ENCODE results near the gene ADCY10. TPM values are rescaled to one million over a fixed set of nuclear protein-coding genes. Genes with fewer than 3 reads are reported as not detected.
"Not testable (repeated sequence)": the region's sequence is repeated elsewhere in the genome, so short reads cannot be mapped to it uniquely, and the experiment has no call there.

ADCY10 gene
- polyA plus RNA-seq, 1 donor from 2014 or later: 0.49 TPM

GRCh38 chr1:167863921-167864279, 50.0 kb downstream of the ADCY10 start:
- Mint-ChIP-seq H3K4me3 (no peak overlapping the region), H3K9me3 (no peaks in the 10 kb centered on the region), H3K27ac (no peak overlapping the region), H3K4me1 (no peaks in the 10 kb centered on the region), H3K36me3 (no peaks in the 10 kb centered on the region), H3K27me3 (no peaks in the 10 kb centered on the region)

- not testable (repeated sequence) for H3K4me3 Mint-ChIP-seq, H3K9me3 Mint-ChIP-seq, H3K27ac Mint-ChIP-seq, H3K4me1 Mint-ChIP-seq, H3K36me3 Mint-ChIP-seq, H3K27me3 Mint-ChIP-seq
Observed at GRCh38 chr1:167863191-167863920, 50.6 kb downstream of the ADCY10 start.

DNA sequence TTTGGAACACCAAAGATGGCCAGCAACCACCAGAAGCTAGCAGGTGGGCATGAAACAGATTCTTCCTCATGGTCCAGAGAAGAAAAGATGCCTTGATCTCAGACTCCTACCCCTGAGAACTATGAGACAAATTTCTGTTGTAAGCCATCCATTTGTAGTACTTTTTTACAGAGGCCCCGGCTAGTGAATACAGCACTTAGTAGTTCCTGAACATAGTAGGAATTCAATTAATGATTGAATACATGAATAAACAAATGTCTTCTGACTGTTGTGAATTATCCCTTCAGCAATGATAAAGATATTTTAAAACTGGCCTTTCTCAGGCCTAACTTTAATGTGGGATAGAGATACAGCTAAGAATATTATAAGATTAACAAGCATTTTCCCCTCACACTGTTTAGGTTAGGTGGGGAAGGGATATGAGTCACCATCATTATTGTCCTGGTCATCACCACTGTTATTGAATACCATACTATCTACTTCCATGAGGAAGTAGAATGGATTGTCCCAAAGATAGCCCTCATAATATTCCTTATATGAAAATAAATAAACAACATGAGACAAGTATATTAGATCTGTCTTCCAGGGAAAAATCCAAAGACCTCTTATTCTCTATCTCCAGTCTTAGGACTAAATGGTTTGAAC, 51.4 kb downstream of the ADCY10 start:
- H3K9me3 Mint-ChIP-seq: no peaks in the 10 kb centered on the region
- no peak overlapping the region for H3K27ac Mint-ChIP-seq
- no peaks in the 10 kb centered on the region for H3K27me3 Mint-ChIP-seq
- H3K4me3 Mint-ChIP-seq: no peak overlapping the region
- no peaks in the 10 kb centered on the region for H3K36me3 Mint-ChIP-seq
- H3K4me1 Mint-ChIP-seq: no peaks in the 10 kb centered on the region

- no peaks in the 10 kb centered on the region for H3K36me3 Mint-ChIP-seq
- no peaks in the 10 kb centered on the region for H3K9me3 Mint-ChIP-seq
- no peak overlapping the region for H3K27ac Mint-ChIP-seq
- no peak overlapping the region for H3K4me3 Mint-ChIP-seq
- H3K27me3 Mint-ChIP-seq: no peaks in the 10 kb centered on the region
- H3K4me1 Mint-ChIP-seq: no peaks in the 10 kb centered on the region
Observed at GRCh38 chr1:167861664-167862381, 52.1 kb downstream of the ADCY10 start.

DNA sequence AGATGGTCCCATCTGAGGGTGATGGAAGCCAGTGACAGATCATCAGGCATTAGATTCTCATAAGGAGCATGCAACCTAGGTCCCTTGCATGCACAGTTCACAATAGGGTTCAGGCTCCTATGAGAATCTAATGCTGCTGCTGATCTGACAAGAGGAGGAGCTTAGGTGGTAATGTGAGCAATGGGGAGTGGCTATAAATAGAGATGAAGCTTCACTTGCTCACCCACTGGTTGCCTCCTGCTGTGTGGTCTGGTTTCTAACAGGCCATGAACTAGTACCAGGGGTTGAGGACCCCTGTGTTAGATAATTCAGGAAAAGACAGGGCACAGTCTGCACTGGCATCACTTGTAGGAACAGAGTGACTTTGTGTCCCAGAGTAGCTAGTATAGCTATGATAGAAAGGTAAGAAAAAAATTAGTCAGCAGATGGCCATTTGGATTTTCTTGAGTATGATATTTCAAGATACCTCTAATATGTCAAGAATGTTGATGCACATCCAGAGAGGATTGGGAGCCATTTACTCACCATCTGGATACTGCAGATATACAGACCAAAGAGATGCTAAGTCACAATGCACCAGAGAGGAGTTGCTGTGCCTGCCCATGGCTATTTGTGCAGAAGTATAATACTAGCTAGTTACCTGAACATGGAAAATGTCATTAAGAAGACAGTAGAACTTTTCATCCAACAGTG, 53.6 kb downstream of the ADCY10 start:
- no peaks in the 10 kb centered on the region for H3K36me3 Mint-ChIP-seq
- H3K4me3 Mint-ChIP-seq: no peak overlapping the region
- no peaks in the 10 kb centered on the region for H3K4me1 Mint-ChIP-seq
- H3K27ac Mint-ChIP-seq: no peak overlapping the region
- no peaks in the 10 kb centered on the region for H3K9me3 Mint-ChIP-seq
- no peaks in the 10 kb centered on the region for H3K27me3 Mint-ChIP-seq

DNA sequence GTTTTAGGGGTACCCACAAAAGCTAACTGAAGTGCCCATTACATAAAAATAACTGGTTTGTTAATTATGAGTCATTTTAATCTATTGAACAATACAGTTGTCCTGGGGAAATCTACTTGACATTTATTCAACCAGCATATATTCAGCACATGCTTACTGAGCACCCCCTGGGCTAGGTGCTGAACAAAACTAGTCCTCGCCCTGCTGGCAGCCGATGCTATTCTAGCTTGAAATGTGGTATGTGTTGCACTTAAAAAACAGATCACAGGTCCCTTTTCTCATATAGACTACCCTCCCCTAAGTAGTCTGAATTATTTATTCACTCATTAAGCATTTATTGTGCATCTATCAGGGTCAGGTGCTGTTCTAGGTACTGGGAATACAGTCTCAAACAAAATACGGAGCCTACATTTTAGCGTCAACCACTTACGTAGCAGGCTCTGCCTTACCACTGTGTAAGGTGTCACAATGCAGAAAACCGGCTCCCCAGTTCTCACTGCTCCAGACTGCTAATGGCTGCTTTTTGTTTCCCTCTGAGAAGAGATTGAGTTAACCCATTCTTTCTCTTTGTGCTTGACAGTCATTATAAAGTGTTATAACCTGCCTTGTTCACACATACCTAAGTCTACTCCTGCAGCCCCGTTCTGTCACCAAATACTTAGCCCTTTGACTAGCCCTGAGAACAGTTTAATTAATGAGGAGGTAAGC, 57.1 kb downstream of the ADCY10 start:
- no peak overlapping the region for H3K4me3 Mint-ChIP-seq
- H3K4me1 Mint-ChIP-seq: no peaks in the 10 kb centered on the region
- H3K36me3 Mint-ChIP-seq: no peaks in the 10 kb centered on the region
- no peaks in the 10 kb centered on the region for H3K27me3 Mint-ChIP-seq
- H3K9me3 Mint-ChIP-seq: peaks cover 0 to 2% (median 0%) of the 10 kb centered on the region in 3 donors
- no peak overlapping the region for H3K27ac Mint-ChIP-seq

DNA sequence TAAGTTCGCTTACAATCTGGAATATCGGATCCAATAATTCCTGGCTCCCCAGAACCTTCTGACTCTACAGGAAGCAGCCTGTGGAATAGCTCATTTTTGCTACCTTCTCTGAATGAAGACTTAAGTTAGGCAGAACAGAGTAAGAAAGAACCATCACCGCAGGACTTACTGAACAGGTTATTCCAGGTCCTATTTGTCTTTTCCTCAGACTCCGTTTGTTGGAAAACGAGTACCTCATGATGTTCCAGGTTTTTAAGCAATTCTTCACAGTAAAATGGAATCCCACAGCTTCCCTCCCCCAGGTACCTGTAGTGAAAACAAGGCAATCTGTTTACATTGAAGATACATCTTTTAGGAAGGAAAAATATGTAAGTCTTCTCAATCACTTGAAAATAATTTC, 59.8 kb downstream of the ADCY10 start:
- H3K4me3 Mint-ChIP-seq: no peak overlapping the region
- no peaks in the 10 kb centered on the region for H3K4me1 Mint-ChIP-seq
- peaks cover 2% of the 10 kb centered on the region for H3K36me3 Mint-ChIP-seq
- H3K27ac Mint-ChIP-seq: peak overlapping the region in 1 of 3 donors; percentile 63
- peaks cover 2% of the 10 kb centered on the region for H3K27me3 Mint-ChIP-seq
- H3K9me3 Mint-ChIP-seq: peaks cover 0 to 2% (median 0%) of the 10 kb centered on the region in 3 donors

- Mint-ChIP-seq H3K36me3 (peaks cover 2% of the 10 kb centered on the region), H3K27ac (no peak overlapping the region), H3K4me1 (no peaks in the 10 kb centered on the region), H3K4me3 (no peak overlapping the region), H3K9me3 (no peaks in the 10 kb centered on the region), H3K27me3 (peaks cover 2% of the 10 kb centered on the region)
Observed at GRCh38 chr1:167849666-167850065, 64.3 kb downstream of the ADCY10 start.

GRCh38 chr1:167842872-167843271, 71.1 kb downstream of the ADCY10 start:
- H3K4me1 Mint-ChIP-seq: no peaks in the 10 kb centered on the region
- no peaks in the 10 kb centered on the region for H3K9me3 Mint-ChIP-seq
- H3K27me3 Mint-ChIP-seq: peaks cover 7% of the 10 kb centered on the region
- no peak overlapping the region for H3K27ac Mint-ChIP-seq
- no peak overlapping the region for H3K4me3 Mint-ChIP-seq
- H3K36me3 Mint-ChIP-seq: no peaks in the 10 kb centered on the region

- H3K27ac Mint-ChIP-seq: no peak overlapping the region
- no peaks in the 10 kb centered on the region for H3K9me3 Mint-ChIP-seq
- peaks cover 7% of the 10 kb centered on the region for H3K27me3 Mint-ChIP-seq
- H3K36me3 Mint-ChIP-seq: no peaks in the 10 kb centered on the region
- H3K4me1 Mint-ChIP-seq: no peaks in the 10 kb centered on the region
- H3K4me3 Mint-ChIP-seq: no peak overlapping the region
Observed at GRCh38 chr1:167841530-167841929, 72.4 kb downstream of the ADCY10 start.

GRCh38 chr1:167839009-167839408, 74.9 kb downstream of the ADCY10 start:
- H3K4me3 Mint-ChIP-seq: no peak overlapping the region
- no peaks in the 10 kb centered on the region for H3K4me1 Mint-ChIP-seq
- H3K27ac Mint-ChIP-seq: no peak overlapping the region
- no peaks in the 10 kb centered on the region for H3K9me3 Mint-ChIP-seq
- H3K27me3 Mint-ChIP-seq: peaks cover 7% of the 10 kb centered on the region
- H3K36me3 Mint-ChIP-seq: no peaks in the 10 kb centered on the region

DNA sequence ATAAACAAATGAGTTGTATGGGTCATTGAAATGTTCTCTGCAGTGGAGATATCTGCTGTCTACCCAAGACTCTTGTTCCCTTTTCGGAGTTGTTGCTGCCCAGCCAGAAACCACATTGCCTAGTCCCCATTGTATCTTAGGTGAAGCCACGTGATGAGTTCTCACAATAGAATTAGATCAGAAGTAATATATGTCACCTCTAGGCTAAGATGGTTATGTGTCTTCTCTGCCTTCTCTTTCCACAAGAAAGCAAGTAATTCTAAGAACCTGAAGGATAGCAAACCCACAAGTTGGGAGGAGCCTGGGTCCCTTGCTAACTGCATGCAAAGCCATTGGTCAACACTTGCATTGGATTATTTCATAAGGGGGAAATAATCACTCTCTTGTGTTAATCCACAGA, 76.6 kb downstream of the ADCY10 start:
- no peaks in the 10 kb centered on the region for H3K4me1 Mint-ChIP-seq
- H3K27ac Mint-ChIP-seq: no peak overlapping the region
- no peaks in the 10 kb centered on the region for H3K36me3 Mint-ChIP-seq
- peaks cover 2% of the 10 kb centered on the region for H3K27me3 Mint-ChIP-seq
- no peaks in the 10 kb centered on the region for H3K9me3 Mint-ChIP-seq
- no peak overlapping the region for H3K4me3 Mint-ChIP-seq

DNA sequence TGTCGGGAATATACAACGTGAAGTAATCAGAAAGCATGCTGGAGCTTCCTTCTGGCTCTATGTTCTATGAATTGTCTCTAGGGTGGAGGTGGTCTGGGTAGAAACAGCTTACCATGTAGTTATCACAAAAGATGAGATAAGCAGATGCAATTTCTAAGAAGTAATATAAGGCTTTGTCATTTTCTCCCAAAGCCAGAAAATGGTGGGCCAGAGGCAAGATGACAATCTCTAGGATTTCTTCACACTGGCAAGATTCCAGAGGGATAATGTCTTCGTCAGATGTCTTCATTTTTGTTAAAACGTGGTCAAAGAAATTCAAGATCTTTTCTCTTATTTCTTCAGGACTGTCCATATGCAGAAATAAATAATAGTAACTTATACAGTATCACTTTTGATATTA, 77.7 kb downstream of the ADCY10 start:
- Mint-ChIP-seq H3K4me1 (no peaks in the 10 kb centered on the region), H3K27me3 (peaks cover 2% of the 10 kb centered on the region), H3K9me3 (no peaks in the 10 kb centered on the region), H3K36me3 (no peaks in the 10 kb centered on the region), H3K4me3 (no peak overlapping the region), H3K27ac (no peak overlapping the region)

DNA sequence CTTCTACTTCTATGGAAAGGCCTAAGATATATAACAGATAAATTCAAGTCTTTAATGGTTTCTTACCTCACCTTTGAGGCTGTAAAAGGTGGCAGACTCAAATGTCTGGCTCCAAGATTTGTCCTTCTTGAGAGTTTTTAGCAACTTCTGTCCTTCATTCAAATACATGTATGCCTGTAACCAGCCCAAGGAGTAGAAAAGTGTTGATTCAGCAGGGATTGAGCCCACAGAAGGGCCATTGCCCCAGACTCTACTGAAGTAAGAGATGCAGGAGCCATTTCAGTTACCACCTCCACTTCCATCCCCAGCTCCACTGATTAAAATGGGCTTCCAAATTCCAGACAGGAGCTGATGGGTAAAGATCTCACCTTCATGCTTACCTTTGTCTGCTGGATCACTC, 80.0 kb downstream of the ADCY10 start:
- no peak overlapping the region for H3K4me3 Mint-ChIP-seq
- H3K9me3 Mint-ChIP-seq: no peaks in the 10 kb centered on the region
- H3K4me1 Mint-ChIP-seq: no peaks in the 10 kb centered on the region
- H3K36me3 Mint-ChIP-seq: no peaks in the 10 kb centered on the region
- no peak overlapping the region for H3K27ac Mint-ChIP-seq
- H3K27me3 Mint-ChIP-seq: no peaks in the 10 kb centered on the region

GRCh38 chr1:167832693-167833092, 81.2 kb downstream of the ADCY10 start:
- no peak overlapping the region for H3K27ac Mint-ChIP-seq

More at GRCh38 chr1:167832693-167833092, 81.2 kb downstream of the ADCY10 start:
- H3K4me3 Mint-ChIP-seq: no peak overlapping the region
- H3K36me3 Mint-ChIP-seq: no peaks in the 10 kb centered on the region
- no peaks in the 10 kb centered on the region for H3K9me3 Mint-ChIP-seq
- no peaks in the 10 kb centered on the region for H3K27me3 Mint-ChIP-seq
- H3K4me1 Mint-ChIP-seq: no peaks in the 10 kb centered on the region
